Activated B cell treated with CpG ODN at 0.5 μM for 24 hours (primary cell): ENCODE results near the gene CBARP. TPM values are rescaled to one million over a fixed set of nuclear protein-coding genes. Genes with fewer than 3 reads are reported as not detected.

ENCODE experiments used
- ATAC-seq: fragments of 200-7000 bp; cut with Tn5 transposase; one replicate; pipeline ENCODE4 v1.10.0; 2021; ENCODE audit warnings: low read depth, mild to moderate bottlenecking, moderate library complexity
- CTCF ChIA-PET: fragments of 350-600 bp; sonication (Branson Sonifier 250); formaldehyde crosslinking; loops from one replicate; lab custom pipeline; 2021; ENCODE audit warnings: antibody characterized with exemption; lab: Charles Lee
- POLR2A ChIA-PET: fragments of 350-600 bp; sonication (Branson Sonifier 250); formaldehyde crosslinking; loops from one replicate; lab custom pipeline; 2021; ENCODE audit warnings: antibody characterized with exemption; lab: Charles Lee
- DNase-seq: peaks from one replicate; pipeline ENCODE4 v3.0.0; 2022
- H3K27ac Mint-ChIP-seq: one replicate; pipeline ENCODE4 v1.8.0; 2020; ENCODE audit warnings: mixed read lengths
- H3K27me3 Mint-ChIP-seq: one replicate; pipeline ENCODE4 v1.8.0; 2021; ENCODE audit warnings: mixed read lengths
- H3K36me3 Mint-ChIP-seq: one replicate; pipeline ENCODE4 v1.8.0; 2021; ENCODE audit warnings: low read depth, mixed read lengths
- H3K4me1 Mint-ChIP-seq: one replicate; pipeline ENCODE4 v1.8.0; 2021; ENCODE audit warnings: mixed read lengths
- H3K4me3 Mint-ChIP-seq: one replicate; pipeline ENCODE4 v1.8.0; 2020; ENCODE audit warnings: mild to moderate bottlenecking, mixed read lengths
- H3K9me3 Mint-ChIP-seq: one replicate; pipeline ENCODE4 v1.8.0; 2020; ENCODE audit warnings: mixed read lengths
- CTCF ChIP-seq: fragments of 200-600 bp; IDR thresholded peaks from one replicate; pipeline ENCODE4 v1.8.0; 2022; ENCODE audit warnings: antibody characterized with exemption, mild to moderate bottlenecking
- intact Hi-C: fragments of 100-400 bp; cut with micrococcal nuclease; formaldehyde crosslinking; loops from one replicate; pipeline ENCODE4 v1.15.1; 2024
- total RNA-seq: library from RNA; stranded (reverse); gene quantifications from 2 replicates; pipeline ENCODE4 v1.2.3, GENCODE V29; 2022

The CBARP gene
- total RNA-seq, 1 donor from 2014 or later = 0.64 TPM

GRCh38 chr19:1226227-1226518, 11.6 kb downstream of the CBARP start:
- TF ChIP-seq CTCF = no peak
- no peak overlapping the region for H3K4me3 Mint-ChIP-seq
- H3K4me1 Mint-ChIP-seq = peaks cover 2% of the 10 kb centered on the region
- DNase-seq = no peak
- H3K9me3 Mint-ChIP-seq = no peaks in the 10 kb centered on the region
- ATAC-seq = no peak
- ChIA-PET POLR2A (no interaction called here), CTCF (interaction anchor here (1.0 kb wide), 1 partner anchor 18 kb away, joined by 3 read pairs; no protein-coding TSS in a partner anchor)
- intact Hi-C loops = no loop called here
- H3K27me3 Mint-ChIP-seq = no peaks in the 10 kb centered on the region
- H3K36me3 Mint-ChIP-seq = peaks cover 18% of the 10 kb centered on the region
- H3K27ac Mint-ChIP-seq = no peak overlapping the region

- no peak overlapping the region for H3K4me3 Mint-ChIP-seq
These were observed 12.2 kb downstream of the CBARP start for GRCh38 chr19:1225440-1226226.

GRCh38 chr19:1224847-1225246, 13.0 kb downstream of the CBARP start:
- ChIA-PET CTCF (interaction anchor here (1.0 kb wide), 1 partner anchor 20 kb away, joined by 3 read pairs; no protein-coding TSS in a partner anchor), POLR2A (interaction anchor here (0.7 kb wide), 1 partner anchor 108 kb away, joined by 3 read pairs; no protein-coding TSS in a partner anchor)
- intact Hi-C loops = no loop called here
- Mint-ChIP-seq H3K27me3 (no peaks in the 10 kb centered on the region), H3K4me1 (peaks cover 2% of the 10 kb centered on the region), H3K9me3 (no peaks in the 10 kb centered on the region), H3K4me3 (no peak overlapping the region), H3K27ac (no peak overlapping the region), H3K36me3 (peaks cover 23% of the 10 kb centered on the region)
- no peak for TF ChIP-seq CTCF
- ATAC-seq = no peak
- no peak for DNase-seq

More at GRCh38 chr19:1225440-1226226, 12.2 kb downstream of the CBARP start:
- ChIA-PET CTCF (interaction anchor here (1.0 kb wide), 2 partner anchors 18 to 19 kb away, joined by 3 read pairs; no protein-coding TSS in a partner anchor), POLR2A (no interaction called here)
- TF ChIP-seq CTCF = no peak
- H3K9me3 Mint-ChIP-seq = no peaks in the 10 kb centered on the region
- no peak overlapping the region for H3K27ac Mint-ChIP-seq
- no peaks in the 10 kb centered on the region for H3K27me3 Mint-ChIP-seq
- no peak for ATAC-seq
- DNase-seq = no peak
- H3K36me3 Mint-ChIP-seq = peaks cover 23% of the 10 kb centered on the region
- intact Hi-C loops = no loop called here
- H3K4me1 Mint-ChIP-seq = peaks cover 2% of the 10 kb centered on the region

- H3K4me1 Mint-ChIP-seq = peaks cover 2% of the 10 kb centered on the region
- H3K9me3 Mint-ChIP-seq = no peaks in the 10 kb centered on the region
- DNase-seq = no peak
- ChIA-PET POLR2A (interaction anchor here (0.7 kb wide), 1 partner anchor 107 kb away, joined by 3 read pairs; no protein-coding TSS in a partner anchor), CTCF (no interaction called here)
- H3K27me3 Mint-ChIP-seq = no peaks in the 10 kb centered on the region
- ATAC-seq = no peak
- peaks cover 23% of the 10 kb centered on the region for H3K36me3 Mint-ChIP-seq
- no peak overlapping the region for H3K4me3 Mint-ChIP-seq
- TF ChIP-seq CTCF = no peak
- no peak overlapping the region for H3K27ac Mint-ChIP-seq
- intact Hi-C loops = no loop called here
These were observed 13.6 kb downstream of the CBARP start for GRCh38 chr19:1224047-1224825.
